ENCODE results near the gene CCDC92. TPM values are rescaled to one million over a fixed set of nuclear protein-coding genes. Genes with fewer than 3 reads are reported as not detected.

CCDC92 gene
- polyA plus RNA-seq, 3 donors: 48.7 to 56.0 (median 49.2) TPM

DNA sequence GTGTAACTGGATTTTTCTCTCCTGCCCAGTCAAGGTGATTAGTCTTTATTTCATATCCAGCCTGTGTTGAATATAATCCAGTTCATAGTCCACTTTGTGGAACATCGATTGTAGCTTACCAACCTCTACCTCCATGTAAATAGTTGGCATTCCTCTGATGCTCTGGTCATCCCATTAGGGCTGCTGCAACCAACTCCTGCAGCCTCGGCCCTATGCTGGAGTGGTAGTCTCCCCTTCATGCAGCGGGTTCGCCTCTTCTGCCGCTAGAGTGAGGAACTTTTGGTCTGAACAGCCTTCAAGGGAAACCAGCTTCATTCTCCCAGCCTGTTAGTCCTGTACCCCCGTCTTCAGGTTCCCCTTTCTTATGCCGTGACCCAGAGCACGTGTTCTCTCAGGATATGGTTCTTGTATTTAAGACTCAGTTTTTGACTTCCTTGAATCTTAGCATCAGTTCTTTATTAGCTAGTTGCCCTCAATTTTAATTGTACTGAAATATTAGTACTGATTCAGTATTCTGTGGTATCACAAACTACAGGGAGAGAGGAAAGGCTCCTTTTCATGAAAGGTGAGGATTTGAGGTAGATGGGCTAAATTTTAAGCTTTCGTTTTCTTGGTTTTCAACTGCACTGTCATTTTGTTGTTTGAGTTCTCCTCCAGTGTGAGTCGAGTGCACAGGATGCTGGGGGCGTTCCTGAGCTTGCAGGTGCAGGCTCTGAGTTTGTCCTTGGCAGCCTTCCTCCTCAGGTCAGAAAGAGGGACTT is 33.6 kb upstream of the CCDC92 start:
- DNase-seq: no peak

GRCh38 chr12:124004233-124004875 is 31.7 kb upstream of the CCDC92 start:
- no peak for DNase-seq

- no peak for DNase-seq
These were observed 30.0 kb upstream of the CCDC92 start for GRCh38 chr12:124002654-124003053.

GRCh38 chr12:124002021-124002644 is 29.5 kb upstream of the CCDC92 start:
- DNase-seq: no peak

- no peak for DNase-seq
These were observed 28.7 kb upstream of the CCDC92 start for GRCh38 chr12:124001343-124001742.

DNA sequence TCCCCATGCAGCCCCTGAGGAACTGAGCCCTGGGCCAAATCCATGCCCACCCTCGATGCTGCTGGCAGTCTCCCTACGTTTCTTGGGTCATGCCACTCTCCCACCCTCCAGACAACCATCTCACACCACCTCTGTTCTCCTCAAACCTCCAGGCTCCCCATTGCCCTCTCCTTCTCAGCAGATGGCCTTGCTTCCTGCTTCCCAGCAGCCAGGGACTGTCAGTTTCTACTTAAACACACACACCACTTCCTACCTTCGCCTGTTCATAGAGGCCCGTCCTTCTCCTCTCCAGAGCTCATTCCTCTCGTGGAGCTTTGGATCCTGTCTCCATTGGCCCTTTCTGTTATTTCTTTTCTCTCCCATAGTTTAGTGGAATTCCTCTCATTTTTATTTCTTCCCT is 27.5 kb upstream of the CCDC92 start:
- DNase-seq: no peak

- DNase-seq: no peak
These were observed 26.3 kb upstream of the CCDC92 start for GRCh38 chr12:123998991-123999359.

GRCh38 chr12:123998344-123998990 is 25.8 kb upstream of the CCDC92 start:
- DNase-seq: no peak

GRCh38 chr12:123997908-123998307 is 25.3 kb upstream of the CCDC92 start:
- no peak for DNase-seq

DNA sequence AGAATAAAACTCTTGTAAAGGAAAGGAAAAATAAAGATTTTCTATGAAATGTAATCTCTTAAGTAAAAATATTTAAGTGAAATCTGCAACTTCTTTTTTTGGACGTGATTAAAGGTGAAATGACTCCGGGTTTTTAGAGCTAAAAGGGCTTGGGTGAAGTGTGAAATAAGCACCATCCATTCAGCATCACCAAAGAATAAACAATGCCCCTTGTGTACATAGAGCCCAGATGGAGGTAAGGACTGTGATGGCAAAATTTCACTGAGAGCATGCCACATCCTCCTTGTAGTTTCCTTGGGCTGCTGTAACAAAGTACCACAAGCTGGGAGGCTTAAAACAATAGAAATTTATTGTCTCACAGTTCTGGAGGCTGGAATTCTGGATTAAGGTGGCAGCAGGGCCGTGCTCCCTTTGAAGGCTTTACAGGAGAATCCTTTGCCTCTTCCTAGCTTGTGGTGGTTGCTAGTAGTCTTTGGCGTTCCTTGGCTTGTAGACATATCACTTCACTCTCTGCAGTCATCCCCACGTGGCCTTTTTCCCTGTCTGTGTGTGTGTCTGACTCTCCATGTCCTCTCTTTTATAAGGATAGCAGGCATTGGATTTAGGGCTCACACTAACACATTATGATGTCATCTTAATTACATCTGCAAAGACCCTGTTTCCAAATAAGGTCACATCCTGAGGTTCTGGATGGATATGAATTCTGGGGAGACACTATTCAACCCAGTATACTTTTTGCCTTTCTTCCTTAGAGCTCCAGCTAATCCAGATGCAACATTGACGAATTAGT is 24.6 kb upstream of the CCDC92 start:
- DNase-seq: no peak

DNA sequence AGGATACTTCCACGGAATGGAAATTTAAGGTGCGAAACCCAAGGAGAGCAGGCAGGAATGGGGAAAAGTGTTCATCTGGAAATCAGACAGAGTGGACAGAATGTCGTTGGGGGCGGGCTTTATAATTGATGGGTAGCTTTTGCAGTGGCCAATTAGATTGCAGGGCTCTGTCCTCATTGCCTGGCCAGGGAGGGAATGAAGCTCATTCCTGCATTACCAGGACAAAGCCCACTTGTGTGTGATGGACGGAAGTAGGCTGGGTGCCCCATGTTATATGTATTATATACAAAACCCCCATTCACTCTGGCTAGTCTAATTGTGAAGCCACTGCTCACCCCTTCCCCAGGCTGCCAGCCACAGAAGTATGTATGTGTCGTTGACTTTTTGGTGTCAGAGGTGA is 23.9 kb upstream of the CCDC92 start:
- DNase-seq: no peak

DNA sequence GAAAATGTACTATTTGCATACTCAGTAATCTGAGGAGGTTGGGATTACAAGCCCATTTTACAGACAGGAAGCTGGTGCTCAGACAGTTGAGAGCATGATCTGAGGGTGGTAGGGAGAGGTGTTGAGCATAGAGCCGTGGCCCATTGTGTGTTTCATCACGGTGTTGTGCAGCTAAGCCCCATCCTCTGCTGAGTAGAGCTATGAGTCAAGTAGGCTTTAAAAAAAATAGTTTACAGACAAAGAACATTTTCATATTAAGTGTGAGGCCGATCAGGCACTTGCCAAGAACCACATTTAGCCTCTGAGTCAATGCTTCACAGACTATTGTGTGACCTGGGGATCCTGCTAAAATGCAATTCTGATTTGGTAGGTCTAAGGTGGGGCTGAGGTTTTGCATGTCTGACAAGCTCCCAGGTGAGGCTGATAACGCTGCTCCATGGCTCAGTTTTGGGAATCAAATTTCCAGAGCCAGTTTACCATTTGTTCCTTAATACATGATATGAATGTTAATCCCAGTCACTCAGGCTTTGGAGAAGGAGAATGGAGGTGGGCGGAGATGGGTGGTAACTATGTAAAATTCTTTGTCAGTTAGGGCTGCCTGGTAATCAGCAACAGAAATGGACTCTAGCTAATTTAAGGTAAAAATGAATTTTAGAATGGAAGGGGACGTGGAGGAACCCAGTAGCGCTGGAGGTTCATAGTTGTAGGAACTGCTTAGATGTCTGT is 22.6 kb upstream of the CCDC92 start:
- no peak for DNase-seq

GRCh38 chr12:123992118-123992825 is 19.6 kb upstream of the CCDC92 start:
- DNase-seq: no peak

GRCh38 chr12:123991372-123991951 is 18.8 kb upstream of the CCDC92 start:
- DNase-seq: no peak

DNA sequence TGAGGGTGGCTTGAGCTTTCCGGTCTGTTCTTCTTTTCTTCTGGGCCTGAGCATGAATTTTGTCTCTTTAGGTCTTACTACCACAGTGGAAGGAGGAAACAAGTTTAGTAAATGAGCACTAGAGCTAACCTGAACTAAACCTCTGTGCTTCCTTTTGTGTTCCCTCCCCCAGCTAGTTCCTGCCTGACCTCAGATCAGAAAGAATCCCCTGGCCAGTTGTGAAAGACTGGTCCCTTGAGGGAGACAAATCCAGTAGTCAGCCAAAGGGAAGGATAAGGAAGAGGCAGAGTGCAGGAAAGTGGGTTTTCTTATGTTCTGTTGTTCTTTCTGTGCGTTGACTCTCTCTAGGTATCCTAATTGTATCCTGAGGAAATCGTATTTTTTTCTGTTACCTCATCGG is 17.9 kb upstream of the CCDC92 start:
- DNase-seq: no peak

- DNase-seq: no peak
These were observed 17.1 kb upstream of the CCDC92 start for GRCh38 chr12:123989753-123990152.

- no peak for DNase-seq
These were observed 16.5 kb upstream of the CCDC92 start for GRCh38 chr12:123989168-123989567.

DNA sequence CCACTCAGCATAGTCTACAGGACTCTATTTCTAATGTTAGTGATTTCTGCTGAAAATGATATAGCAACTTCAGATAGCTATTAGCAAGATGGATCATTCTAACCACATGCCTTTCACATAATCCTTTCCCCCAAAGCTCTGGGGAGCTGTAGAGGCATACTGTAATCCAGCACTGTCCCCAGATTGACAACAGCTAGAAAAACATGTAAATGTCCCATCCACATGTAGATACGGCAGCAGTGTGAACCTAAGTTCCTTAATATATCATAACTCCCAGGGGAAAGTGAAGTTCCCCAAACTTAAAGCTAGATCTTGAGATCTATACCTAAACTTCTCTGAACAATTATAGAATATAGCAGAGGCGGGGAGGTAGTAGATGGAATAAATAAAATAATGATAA is 14.4 kb upstream of the CCDC92 start:
- no peak for DNase-seq

DNA sequence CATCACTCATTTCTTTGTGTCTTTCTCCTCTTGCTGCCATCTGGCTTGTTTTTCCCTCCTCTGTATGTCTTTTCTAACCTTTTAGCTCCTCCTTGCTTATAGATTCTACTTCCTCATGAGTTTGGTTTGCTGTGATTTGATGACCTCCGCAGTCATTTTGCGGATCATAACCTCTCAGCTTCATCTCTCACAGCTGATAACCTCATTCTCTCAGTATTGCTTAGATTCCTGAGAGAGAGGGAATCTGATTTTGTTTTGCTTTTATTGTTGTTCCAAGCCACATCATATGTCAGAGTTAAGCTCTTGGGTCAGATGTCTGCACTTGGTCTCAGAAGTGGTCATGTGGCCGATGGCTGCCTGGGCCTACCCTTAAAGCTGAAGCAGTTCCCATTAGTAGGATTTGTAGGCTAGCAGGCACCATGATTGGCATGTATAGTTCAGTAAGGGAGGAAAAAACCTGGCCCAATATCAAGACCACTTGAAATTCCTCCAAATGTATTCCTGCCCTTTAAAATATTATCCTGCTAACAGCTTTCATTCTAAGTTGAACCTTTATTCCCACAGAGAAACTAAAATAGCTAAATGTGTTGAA is 13.8 kb upstream of the CCDC92 start:
- no peak for DNase-seq

DNA sequence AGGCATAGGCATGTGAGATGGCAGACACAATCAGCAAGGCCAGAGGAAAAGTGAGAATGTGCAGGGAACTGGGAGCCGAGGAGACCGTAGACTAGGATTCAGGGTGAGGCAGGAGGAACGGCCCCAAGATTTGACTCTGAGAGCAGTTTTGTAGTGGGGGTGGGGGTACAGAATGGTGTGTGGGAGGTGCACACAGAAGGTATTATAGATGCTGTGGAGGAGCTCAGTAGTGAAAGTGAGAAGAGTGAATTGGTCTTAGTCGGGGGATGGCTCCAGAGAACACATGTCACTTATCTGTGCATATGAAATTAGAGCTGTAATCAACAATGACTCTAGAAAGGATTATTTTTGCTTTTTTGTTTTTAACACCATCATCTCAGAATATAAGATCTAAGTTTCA is 12.3 kb upstream of the CCDC92 start:
- DNase-seq: no peak

Measured in renal pelvis (tissue), 4 donors.